Measurements from ENCODE around the gene CABCOCO1.

Gene CABCOCO1

GRCh38 chr10:61785473-61786105 lies 122.9 kb downstream of the CABCOCO1 start:
- ATAC-seq (ENCODE audit: insufficient read depth, low read depth), result no peak
- no peaks in the 10 kb centered on the region for H3K79me2 ChIP-seq (ENCODE audit: insufficient read depth, low read length)
- no peak overlapping the region for H3K9ac ChIP-seq (ENCODE audit: low read depth, low read length)
- H3K27me3 ChIP-seq (ENCODE audit: insufficient read depth, low read length, poor library complexity), result no peaks in the 10 kb centered on the region
- no peaks in the 10 kb centered on the region for H4K20me1 ChIP-seq (ENCODE audit: insufficient read depth, low read length)
- DNase-seq, result no peak
- no peak overlapping the region for H3K4me2 ChIP-seq (ENCODE audit: insufficient read depth, low read length)
- no peaks in the 10 kb centered on the region for H3K36me3 ChIP-seq (ENCODE audit: insufficient read depth, low read length)
- no peak overlapping the region for H3K27ac ChIP-seq (ENCODE audit: low read length)
- no peak overlapping the region for H2AFZ ChIP-seq (ENCODE audit: low read depth, low read length)
- no peaks in the 10 kb centered on the region for H3K4me1 ChIP-seq (ENCODE audit: insufficient read depth, low read length)
- H3K4me3 ChIP-seq (ENCODE audit: low read depth in 1 of 2, low read length in 2 of 2), result no peak overlapping the region
- no peak for TF ChIP-seq EZH2 (IDR thresholded peaks at IDR 0.05; ENCODE audit: borderline replicate concordance, low read depth, low read length, severe bottlenecking)
- TF ChIP-seq CTCF (IDR thresholded peaks at IDR 0.05; ENCODE audit: borderline replicate concordance, extremely low read depth, low read length, poor library complexity, severe bottlenecking), result no peak
- no peaks in the 10 kb centered on the region for H3K9me3 ChIP-seq (ENCODE audit: insufficient read depth, low read length, severe bottlenecking)

GRCh38 chr10:61786728-61787127 lies 124.0 kb downstream of the CABCOCO1 start:
- no peak overlapping the region for H3K4me3 ChIP-seq (ENCODE audit: low read depth in 1 of 2, low read length in 2 of 2)
- DNase-seq, result no peak
- H3K79me2 ChIP-seq (ENCODE audit: insufficient read depth, low read length), result no peaks in the 10 kb centered on the region
- TF ChIP-seq EZH2 (IDR thresholded peaks at IDR 0.05; ENCODE audit: borderline replicate concordance, low read depth, low read length, severe bottlenecking) (no peak), CTCF (IDR thresholded peaks at IDR 0.05; ENCODE audit: borderline replicate concordance, extremely low read depth, low read length, poor library complexity, severe bottlenecking) (no peak)
- no peak overlapping the region for H3K4me2 ChIP-seq (ENCODE audit: insufficient read depth, low read length)
- no peaks in the 10 kb centered on the region for H3K27me3 ChIP-seq (ENCODE audit: insufficient read depth, low read length, poor library complexity)
- H3K36me3 ChIP-seq (ENCODE audit: insufficient read depth, low read length), result no peaks in the 10 kb centered on the region
- H4K20me1 ChIP-seq (ENCODE audit: insufficient read depth, low read length), result no peaks in the 10 kb centered on the region
- H3K27ac ChIP-seq (ENCODE audit: low read length), result no peak overlapping the region
- H2AFZ ChIP-seq (ENCODE audit: low read depth, low read length), result no peak overlapping the region
- H3K9ac ChIP-seq (ENCODE audit: low read depth, low read length), result no peak overlapping the region
- no peaks in the 10 kb centered on the region for H3K4me1 ChIP-seq (ENCODE audit: insufficient read depth, low read length)
- no peaks in the 10 kb centered on the region for H3K9me3 ChIP-seq (ENCODE audit: insufficient read depth, low read length, severe bottlenecking)
- ATAC-seq (ENCODE audit: insufficient read depth, low read depth), result no peak

- Histone ChIP-seq H3K79me2 (ENCODE audit: insufficient read depth, low read length) (no peaks in the 10 kb centered on the region), H3K36me3 (ENCODE audit: insufficient read depth, low read length) (no peaks in the 10 kb centered on the region), H3K9me3 (ENCODE audit: insufficient read depth, low read length, severe bottlenecking) (no peaks in the 10 kb centered on the region), H3K4me3 (ENCODE audit: low read depth in 1 of 2, low read length in 2 of 2) (no peak overlapping the region), H3K27ac (ENCODE audit: low read length) (no peak overlapping the region), H3K4me2 (ENCODE audit: insufficient read depth, low read length) (no peak overlapping the region), H2AFZ (ENCODE audit: low read depth, low read length) (no peak overlapping the region), H3K9ac (ENCODE audit: low read depth, low read length) (no peak overlapping the region), H3K27me3 (ENCODE audit: insufficient read depth, low read length, poor library complexity) (no peaks in the 10 kb centered on the region), H3K4me1 (ENCODE audit: insufficient read depth, low read length) (no peaks in the 10 kb centered on the region), H4K20me1 (ENCODE audit: insufficient read depth, low read length) (no peaks in the 10 kb centered on the region)
- DNase-seq (no peak), ATAC-seq (ENCODE audit: insufficient read depth, low read depth) (no peak)
- TF ChIP-seq EZH2 (IDR thresholded peaks at IDR 0.05; ENCODE audit: borderline replicate concordance, low read depth, low read length, severe bottlenecking) (no peak), CTCF (IDR thresholded peaks at IDR 0.05; ENCODE audit: borderline replicate concordance, extremely low read depth, low read length, poor library complexity, severe bottlenecking) (no peak)
Observed at GRCh38 chr10:61787170-61787569, 124.4 kb downstream of the CABCOCO1 start.

Data from DND-41 (cell line).